COR-L47 (cell line): ENCODE data around the gene KIZ.

ENCODE experiments used
- DNase-seq: peaks from one replicate; lab custom pipeline; 2025; lab: John Stamatoyannopoulos, UW

The KIZ gene

GRCh38 chr20:21125849-21126580 is at the start of gene KIZ:
TSS of gene KIZ (plus strand) at chr20:21126082. CDS start at chr20:21126116, 34 bp downstream.
- peak; percentile 91 for DNase-seq

- DNase-seq, result no peak
Measured at GRCh38 chr20:21077809-21078345, 48.0 kb upstream of the KIZ start.

GRCh38 chr20:21082584-21082983 is 43.3 kb upstream of the KIZ start:
- no peak for DNase-seq

GRCh38 chr20:21083825-21084325 is 42.0 kb upstream of the KIZ start:
- no peak for DNase-seq

GRCh38 chr20:21087862-21088540 is 37.9 kb upstream of the KIZ start:
- no peak for DNase-seq

- peak; percentile 20 for DNase-seq
Measured at GRCh38 chr20:21089391-21089790, 36.5 kb upstream of the KIZ start.

GRCh38 chr20:21090111-21090618 is 35.7 kb upstream of the KIZ start:
- peak; percentile 27 for DNase-seq

- no peak for DNase-seq
Measured at GRCh38 chr20:21090721-21091120, 35.2 kb upstream of the KIZ start.

- DNase-seq, result no peak
Measured at GRCh38 chr20:21092806-21093205, 33.1 kb upstream of the KIZ start.

- DNase-seq, result no peak
Measured at GRCh38 chr20:21096321-21097043, 29.4 kb upstream of the KIZ start.

GRCh38 chr20:21099751-21100577 is 25.9 kb upstream of the KIZ start:
- DNase-seq, result peak; percentile 94

- peak; percentile 77 for DNase-seq
Measured at GRCh38 chr20:21100578-21101452, 25.1 kb upstream of the KIZ start.

GRCh38 chr20:21101453-21101931 is 24.4 kb upstream of the KIZ start:
- no peak for DNase-seq

- DNase-seq, result no peak
Measured at GRCh38 chr20:21101932-21102575, 23.8 kb upstream of the KIZ start.

- DNase-seq, result peak; percentile 39
Measured at GRCh38 chr20:21102603-21103311, 23.1 kb upstream of the KIZ start.

- DNase-seq, result no peak
Measured at GRCh38 chr20:21103582-21104465, 22.1 kb upstream of the KIZ start.

GRCh38 chr20:21104466-21104761 is 21.5 kb upstream of the KIZ start:
- DNase-seq, result no peak

GRCh38 chr20:21104921-21105320 is 21.0 kb upstream of the KIZ start:
- DNase-seq, result no peak
